HG03432 (cell line): ENCODE results near the gene ENTHD1.

Experiments used
- ATAC-seq: cut with Tn5 transposase; IDR thresholded peaks from one replicate; pipeline ENCODE4 v1.9.1; 2021; ENCODE audit warnings: mild to moderate bottlenecking, moderate library complexity; ENCODE audit not compliant: unreplicated experiment

ENTHD1 gene

GRCh38 chr22:39697790-39698430 is 195.7 kb downstream of the ENTHD1 start:
- ATAC-seq, result no peak

- ATAC-seq, result no peak
Observed at GRCh38 chr22:39693943-39694500, 199.5 kb downstream of the ENTHD1 start.
